GM21423 (cell line): ENCODE results near the gene HNRNPM.
"Not testable (repeated sequence)": the region's sequence is repeated elsewhere in the genome, so short reads cannot be mapped to it uniquely, and the experiment has no call there.

ENCODE experiments used
- ATAC-seq: cut with Tn5 transposase; IDR thresholded peaks from one replicate; pipeline ENCODE4 v1.9.1; 2021; ENCODE audit warnings: mild to moderate bottlenecking, moderate library complexity; ENCODE audit not compliant: unreplicated experiment

HNRNPM gene

DNA sequence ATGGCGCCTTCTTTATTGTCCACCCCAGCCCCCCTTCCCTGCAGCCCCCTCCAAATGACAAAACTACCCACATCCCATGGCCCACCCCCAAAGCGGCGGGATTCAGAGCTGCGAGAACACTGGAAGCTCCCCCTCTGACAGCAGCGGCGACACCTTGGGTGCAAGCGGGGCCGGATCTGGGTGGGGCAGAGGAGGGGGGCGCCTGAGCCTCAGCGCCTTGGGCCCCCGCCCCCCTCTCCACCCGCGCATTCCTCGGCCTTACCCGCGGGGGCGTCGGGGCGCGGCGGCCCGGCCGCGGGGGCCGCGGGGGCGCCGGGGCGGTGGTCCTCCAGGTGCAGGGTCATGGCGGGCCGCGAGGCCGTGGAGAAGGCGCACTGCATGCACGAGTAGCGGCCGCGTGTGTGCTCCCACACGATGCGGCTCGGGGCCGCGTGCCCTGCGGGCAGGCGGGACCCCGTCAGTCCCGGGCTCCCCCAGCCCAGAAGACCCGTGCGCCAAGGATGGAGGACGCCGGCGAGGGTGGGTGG is 65.9 kb downstream of the HNRNPM start:
- ATAC-seq: no peak

DNA sequence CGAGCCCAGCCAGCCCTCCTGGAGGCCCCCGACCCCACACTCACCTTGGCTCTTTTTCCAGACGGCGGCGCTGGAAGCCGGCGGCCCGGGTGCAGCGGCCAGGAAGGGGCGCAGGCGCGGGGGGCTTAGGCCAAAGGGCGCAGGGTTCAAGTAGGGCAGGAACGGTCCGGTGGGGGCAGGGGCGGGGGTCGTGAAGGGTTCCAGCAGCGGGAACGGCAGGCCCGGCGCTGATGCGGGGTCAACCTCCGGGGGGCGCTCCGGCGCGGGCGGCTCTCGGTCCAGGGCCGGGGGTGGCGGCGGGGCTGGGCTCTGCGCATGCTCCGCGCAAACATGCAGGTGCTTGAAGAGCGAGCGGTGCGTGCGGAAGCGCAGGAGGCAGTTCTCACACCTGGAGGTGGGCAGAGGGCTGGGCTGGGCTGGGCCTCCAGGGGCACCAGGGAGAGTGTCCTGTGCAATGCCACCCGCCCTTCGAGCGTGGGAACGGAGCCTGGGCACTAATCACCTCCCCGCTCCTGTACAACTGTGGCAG is 66.9 kb downstream of the HNRNPM start:
- no peak for ATAC-seq

DNA sequence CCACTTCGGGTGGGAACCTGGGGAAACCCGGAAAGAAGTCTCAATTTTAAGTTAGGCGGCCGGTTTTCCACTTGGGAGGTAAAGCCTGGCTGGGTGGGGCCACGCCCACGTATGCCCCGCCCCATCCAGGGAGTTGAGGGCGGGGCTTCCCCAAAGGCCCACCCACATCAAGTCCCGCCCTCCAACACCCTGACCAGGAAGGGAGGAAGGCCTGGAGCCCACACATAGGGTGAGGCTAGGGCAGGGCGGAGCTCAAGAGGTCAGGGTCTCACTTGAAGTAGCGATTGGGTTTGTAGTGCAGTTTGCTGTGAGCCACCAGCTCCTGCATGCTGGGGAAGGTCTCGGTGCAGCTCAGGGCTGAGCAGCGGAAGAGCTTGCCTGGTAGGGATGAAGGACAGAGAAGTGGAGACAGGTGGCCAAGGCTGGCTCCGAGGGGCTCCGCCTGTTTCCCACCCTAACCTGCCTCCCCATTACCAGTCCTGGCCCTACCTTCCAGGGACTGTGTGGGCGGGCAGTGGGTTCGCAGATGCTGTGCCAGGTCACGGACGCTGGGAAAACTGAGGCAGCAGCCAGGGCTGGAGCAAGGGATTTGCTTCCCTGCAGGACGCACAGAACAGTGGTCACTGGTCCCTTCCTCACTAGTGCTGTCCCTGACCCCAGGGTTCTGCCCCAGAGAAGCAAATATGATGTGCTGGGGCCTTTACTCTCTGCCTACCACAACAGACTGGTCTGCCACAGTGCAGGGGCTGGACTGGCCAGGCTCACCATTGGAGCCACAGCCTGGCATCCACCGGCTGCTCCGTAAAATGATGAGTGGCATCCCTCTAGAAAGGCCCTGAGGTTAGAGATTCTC is 67.6 kb downstream of the HNRNPM start:
- ATAC-seq: no peak

DNA sequence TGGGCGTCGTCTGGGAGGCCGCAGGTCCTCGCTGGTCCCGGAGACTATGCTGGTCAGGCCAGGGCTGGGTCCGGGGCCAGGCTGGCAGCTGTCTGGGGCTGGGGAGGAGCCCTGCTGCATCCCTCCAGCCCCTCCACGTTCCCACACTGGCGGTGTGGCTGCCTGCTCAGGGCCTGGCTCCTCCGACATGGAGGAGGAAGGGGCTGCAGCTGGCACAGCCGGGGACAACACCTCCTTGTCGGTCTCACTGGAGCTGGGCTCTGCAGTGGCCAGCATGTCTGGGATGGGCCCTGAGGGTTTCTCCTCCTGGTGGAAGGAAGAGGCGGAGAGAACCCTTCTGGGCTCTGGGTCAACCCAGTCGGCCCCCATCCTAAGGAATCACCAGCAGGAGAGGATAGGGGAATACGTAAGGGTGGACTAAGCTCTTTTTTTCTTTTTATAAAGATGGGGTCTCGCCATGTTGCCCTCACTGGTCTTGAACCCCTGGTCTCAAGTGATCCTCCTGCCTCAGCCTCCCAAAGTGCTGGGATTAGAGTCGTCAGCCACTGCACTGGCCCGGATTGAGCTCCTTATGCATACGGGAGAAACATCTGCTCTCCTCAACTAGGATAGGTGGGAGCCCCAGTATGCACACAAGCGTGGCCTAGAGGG is 68.4 kb downstream of the HNRNPM start:
- ATAC-seq: no peak

DNA sequence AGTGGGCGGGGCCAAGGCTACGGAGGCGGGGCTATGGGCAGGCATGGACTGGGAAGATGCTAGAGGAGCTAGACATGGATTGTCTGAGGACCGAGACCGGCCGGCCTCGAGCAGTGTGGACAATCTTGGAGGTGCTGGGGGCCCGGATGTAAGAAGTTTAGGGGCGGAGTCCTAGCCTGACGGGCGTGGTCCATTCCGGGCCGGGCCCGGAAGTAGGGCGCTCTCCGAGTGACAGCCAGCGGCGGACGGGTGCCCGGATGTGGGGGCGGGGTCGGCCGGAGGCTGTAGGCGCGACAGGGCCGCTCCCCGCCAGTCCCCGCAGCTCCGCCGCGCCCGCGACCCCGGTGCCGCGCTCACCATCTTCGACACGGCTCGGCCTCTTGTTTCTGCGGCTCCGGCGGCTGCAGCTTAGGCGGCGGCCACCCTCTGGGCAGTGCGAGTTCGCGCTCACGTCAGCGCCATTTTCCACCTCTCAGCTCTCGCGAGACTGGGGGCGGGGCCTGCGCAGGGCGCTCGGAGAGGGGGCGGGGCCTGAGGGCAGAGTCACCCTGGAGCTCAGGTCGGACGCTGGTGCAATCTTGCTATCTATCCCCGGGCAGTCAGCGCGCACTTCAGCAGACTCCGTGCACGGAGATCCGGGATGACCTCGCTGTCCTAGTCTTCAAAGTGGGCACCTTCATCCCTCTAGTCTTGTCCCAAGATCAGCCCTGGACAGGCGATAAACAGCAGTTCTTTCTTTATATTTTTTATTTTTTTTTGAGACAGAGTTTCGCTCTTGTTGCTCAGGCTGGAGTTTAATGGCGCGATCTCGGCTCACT is 69.1 kb downstream of the HNRNPM start, which contains the start of gene ZNF414:
Gene ZNF414, minus strand, starts transcription at position 481 of the 818 bp plus-strand sequence. Its CDS starts 121 bp downstream, at position 360.
- ATAC-seq: peak; percentile 88

DNA sequence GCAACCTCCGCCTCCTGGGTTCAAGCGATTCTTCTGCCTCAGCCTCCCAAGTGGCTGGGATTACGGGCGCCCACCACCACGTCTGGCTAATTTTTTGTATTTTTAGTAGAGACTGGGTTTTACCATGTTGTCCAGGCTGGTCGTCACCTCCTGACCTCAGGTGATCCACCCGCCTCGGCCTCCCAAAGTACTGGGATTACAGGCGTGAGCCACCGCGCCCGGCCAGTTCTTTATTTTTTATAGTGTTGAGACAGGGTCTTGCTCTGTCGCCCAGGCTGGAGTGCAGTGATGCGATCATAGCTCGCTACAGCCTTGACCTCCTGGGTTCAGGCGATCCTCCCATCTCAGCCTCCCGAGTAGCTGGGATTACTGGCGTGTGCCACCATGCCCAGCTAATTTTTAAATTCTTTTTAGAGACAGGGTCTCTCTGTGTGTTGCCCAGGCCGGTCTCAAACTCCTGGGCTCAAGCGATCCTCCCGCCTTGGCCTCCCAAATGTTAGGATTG is 69.8 kb downstream of the HNRNPM start:
- not testable (repeated sequence) for ATAC-seq

DNA sequence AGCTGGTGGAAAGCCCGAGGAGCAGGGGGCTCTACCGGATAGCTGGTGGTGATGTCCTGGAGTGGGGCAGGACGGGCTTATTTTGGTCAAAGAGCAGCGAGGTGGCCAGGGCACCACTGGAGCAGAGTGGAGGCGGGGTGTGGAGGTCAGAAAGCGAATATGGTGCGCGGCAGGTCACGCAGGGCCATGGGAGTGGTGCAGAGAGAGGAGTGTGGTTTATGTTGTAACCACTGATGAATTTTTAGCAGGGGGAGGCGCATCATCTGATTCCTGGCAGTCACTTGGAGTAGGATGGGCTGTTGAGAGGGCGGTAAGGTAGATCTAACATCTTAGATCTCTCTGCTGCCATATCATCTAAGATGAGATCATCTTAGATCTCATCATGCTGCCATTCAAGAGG is 70.5 kb downstream of the HNRNPM start:
- no peak for ATAC-seq

DNA sequence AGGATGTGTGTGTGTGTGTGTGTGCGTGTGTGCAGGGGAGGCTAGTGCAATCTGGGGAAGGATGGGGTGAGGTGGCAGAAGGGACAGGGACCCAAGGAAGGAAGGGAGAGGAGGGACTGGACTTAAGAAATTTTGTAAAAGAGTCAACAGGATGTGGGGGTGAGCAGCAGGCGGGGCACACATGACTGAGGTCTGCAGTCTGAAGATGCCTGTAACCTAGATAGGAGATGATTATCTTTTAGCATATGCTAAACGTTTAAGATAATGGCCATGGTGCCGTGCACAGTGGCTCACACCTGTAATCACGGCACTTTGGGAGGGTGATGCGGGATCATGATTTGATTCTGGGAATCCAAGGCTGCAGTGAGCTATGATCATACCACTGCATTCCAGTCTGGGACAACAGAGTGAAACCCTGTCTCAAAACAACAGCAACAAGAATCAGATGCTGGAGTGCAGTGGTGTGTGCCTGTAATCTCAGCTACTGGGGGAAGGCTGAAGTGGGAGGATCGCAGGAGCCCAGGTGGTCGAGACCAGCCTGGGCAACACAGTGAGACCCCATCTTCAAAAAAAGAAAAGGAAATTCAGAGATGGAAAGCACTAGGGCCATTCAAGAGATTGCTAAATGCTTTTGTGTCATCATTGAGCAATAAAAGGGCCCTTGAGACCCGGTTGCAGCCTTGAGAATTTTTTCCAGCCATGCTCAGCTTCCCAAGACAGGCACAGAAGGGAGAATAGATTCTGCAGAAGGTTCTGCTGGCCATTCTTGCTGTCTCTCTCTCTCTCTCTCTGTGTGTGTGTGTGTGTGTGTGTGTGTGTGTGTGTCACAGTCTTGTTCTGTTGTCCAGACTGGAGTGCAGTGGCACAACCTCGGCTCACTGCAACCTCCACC is 73.0 kb downstream of the HNRNPM start:
- ATAC-seq: no peak

DNA sequence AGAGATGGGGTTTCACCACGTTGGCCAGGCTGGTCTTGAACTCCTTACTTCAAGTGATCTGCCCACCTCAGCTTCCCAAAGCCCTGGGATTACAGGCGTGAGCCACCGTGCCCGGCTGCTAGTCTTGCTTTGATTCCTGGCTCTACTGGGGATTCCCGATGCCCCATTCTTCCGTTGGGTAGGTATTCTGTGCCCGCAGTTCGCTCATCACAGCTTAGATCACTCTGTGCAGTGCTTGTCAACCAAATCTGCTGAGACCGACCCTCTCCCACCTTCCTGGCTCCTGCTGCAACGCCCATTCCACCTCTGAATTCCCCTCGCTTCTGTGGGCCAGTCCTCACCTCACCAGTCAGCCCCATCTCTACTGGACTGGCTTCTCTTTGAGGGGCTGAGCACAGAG is 73.8 kb downstream of the HNRNPM start:
- ATAC-seq: no peak

DNA sequence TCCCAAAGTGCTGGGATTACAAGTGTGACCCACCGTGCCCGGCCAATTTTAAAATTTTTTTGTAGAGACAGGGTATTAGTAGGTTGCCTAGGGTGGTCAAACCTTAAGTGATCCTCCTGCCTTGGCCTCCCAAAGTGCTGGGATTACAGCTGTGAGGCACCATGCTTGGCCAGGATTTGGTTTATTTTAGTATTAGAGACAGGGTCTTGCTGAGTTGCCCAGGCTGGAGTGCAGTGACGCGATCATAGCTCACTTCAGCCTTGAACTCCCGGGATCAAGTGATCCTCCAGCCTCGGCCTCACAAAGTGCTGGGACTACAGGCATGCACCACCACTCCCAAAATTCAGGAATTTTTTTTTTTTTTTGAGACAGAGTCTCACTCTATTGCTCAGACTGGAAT is 74.6 kb downstream of the HNRNPM start:
- ATAC-seq: no peak

DNA sequence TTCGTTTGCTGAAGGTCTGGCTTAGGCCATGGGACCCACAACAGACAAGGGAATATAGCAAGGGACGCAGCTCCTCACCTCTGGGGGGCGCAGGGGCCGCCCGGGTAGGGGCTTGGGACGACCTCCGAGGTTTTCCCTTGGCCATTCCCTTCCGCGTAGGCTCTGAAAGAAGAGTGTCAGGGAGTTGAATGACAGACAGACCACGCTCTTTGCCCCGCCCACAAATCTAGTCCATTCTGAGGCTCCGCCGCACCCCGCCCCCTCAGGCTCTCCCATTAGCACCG is 80.6 kb downstream of the HNRNPM start:
- no peak for ATAC-seq

DNA sequence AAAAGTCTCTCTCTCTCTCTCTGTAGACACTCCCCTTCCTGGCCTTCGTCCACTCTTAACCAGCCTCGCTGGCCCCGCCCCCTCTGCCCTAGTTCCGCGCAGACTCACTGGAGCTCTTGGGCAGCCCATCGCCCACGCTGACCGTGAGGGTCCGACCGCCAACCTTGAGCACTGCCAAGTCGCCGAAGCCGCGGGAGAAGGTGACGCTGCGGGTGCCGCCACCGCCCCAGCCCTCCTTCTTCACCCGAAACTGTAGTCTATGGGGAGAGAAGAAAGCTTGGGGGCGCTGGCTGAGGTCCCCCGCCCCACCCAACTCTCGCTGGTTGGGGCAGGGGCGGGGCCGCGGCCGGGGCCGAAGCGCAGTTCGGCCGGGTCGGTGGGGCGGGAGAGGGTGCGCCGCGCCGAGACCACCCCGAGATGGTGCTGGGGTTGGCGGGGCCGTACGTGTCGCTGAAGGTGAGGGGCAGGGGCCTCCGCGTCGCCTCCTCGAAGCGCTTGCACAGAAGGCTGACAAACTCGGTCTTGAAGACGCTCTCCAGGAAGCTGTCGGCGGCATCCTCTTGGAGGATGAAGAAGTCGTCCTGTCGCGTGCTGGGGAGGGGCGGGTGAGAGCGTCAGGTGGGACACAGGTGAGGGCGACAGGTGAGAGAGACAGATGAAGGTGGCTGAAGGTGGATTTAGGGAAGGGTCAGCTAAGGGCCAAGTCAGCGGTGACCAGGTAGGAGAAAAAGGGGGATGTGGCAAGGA is 81.7 kb downstream of the HNRNPM start:
- no peak for ATAC-seq

DNA sequence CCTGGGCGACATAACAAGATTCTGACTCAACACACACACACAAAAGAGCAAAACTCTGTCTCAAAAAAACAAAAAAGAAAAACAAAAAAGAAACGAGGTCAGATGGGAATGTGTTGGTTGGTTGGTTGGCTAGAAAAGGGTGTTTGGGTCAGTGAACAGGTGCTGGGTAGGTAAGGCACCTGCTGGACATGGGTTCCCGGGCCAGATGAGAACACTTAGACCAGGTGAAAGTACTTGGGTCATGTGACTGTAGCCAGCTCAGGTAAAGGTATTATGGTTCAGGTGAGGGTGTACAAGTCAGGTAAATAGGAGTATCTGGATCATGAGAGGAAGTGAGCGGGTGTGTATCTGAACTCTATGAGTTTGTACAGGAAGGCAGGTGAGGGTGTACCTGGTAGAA is 83.7 kb downstream of the HNRNPM start:
- no peak for ATAC-seq

DNA sequence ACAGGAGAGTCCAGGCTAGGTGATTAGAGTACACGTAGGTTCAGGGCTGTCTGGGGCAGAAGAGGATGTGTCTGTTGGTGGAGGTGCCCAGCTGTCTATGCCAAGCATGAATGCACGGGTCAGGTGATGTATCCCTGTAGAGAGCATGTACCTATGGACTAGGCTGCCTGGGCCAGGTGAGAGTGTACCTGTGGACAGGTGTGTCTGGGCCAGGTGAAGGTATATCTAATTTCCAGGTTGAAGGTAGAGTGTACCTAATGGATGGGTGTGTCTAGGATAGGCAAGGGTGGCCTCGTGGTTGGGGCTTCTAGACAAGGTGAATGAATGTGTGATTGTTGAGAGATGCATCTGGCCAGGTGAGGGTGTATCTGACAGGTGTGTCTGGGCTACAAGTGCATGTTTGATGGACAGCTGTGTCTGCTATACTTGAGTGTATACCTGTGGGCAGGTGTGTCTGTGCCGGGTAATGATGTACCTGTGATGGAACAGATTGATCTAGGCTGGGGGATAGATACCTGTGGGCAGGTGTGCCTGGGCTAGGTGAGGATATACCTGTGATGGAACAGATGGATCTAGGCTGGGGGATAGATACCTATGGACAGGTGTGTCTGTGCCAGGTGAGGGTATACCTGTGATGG is 84.7 kb downstream of the HNRNPM start:
- no peak for ATAC-seq

DNA sequence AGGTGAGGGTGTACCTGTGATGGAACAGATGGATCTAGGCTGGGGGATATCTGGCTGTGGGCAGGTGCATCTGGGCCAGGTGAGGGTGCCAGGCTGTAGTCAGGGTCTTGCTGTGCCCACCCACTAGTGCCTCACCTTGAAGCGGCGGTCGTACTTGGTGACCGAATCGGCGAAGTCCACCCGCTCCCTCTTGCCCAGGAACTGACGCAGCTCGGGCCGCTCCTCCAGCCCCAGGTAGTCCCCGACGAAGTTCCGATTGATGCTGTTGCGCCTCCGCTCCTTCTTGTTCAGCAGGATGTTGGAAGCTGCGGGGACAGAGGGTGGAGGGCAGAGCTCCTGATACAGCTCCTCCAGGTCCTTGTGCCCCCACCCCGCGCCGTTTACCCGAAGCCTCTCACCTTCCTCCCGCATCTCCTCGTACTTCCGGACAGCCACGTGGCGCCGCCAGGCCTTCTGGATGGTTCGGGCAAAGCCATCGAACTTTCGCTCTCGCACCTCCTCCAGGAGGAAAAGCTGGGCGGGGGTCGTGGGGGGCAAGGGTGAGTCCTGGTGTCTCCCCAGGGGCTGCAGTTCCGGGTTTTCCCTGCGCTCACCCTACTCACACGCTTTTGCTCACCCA is 85.4 kb downstream of the HNRNPM start:
- ATAC-seq: no peak

DNA sequence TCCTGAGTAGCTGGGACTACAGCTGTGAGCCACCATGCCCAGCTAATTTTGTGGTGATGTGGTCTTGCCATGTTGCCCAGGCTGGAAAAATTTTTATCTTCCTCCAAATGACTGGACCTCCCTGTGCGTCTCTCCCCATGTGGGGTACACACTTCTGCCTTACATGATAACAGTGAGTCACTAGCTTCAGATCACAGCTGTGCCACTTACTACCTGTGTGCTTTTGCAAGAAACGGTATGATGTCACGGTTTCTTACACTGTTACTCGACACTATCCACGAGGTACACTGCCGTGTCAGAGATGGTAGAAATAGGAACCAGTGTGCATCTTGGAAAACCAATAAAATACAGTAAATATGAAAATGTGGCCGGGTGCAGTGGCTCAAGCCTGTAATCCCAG is 86.7 kb downstream of the HNRNPM start:
- ATAC-seq: no peak

DNA sequence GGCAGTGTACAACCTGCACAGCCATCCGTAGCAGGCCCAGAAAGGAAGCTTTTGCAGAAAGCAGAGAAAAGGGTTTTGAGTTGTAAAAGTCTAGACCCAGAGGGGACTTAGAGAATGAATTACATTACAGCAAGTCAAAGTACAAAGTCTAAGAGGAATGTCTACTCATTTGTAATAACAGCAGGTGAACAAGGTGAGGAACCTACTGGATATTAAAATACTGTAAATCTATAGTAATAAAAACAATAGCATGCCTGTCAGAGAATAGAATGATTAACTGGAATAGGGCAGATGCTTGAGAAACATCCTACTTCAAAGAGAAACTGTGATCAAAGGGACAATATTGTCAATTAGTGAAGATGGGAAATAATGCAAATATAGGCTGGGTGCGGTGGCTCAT is 87.5 kb downstream of the HNRNPM start:
- ATAC-seq: no peak

DNA sequence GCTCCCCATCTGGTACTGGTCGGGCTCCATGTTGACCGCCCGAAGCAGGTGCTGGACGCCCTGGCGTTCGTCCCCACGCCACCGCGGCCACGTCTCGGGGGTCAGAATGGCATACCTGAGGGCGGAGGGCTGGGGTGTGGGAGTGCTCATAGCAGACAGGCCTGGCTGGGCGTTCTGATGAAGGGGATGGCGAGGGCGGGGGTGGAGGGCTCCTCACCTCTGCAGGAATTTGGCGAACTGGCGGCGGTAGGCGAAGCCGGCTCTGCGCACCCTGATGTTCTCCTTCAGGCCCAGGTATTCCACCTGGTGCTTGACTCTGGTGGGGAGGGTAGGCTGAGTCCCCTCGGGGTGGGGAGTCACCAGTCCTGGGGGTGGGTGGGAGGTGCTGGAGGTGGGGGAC is 91.5 kb downstream of the HNRNPM start:
- ATAC-seq: no peak
